Hypothalamus (tissue), 51 donors: ENCODE measurements around the gene GPR142.
"Not testable (repeated sequence)": the region's sequence is repeated elsewhere in the genome, so short reads cannot be mapped to it uniquely, and the experiment has no call there.

Source experiments
- DNase-seq, 51 donors: peaks; one replicate each; lab custom pipeline; 2025; lab: John Stamatoyannopoulos, UW

Gene GPR142

GRCh38 chr17:74390680-74391653 lies 23.7 kb downstream of the GPR142 start:
- no peak for DNase-seq

- DNase-seq, result no peak
Measured at GRCh38 chr17:74391771-74392170, 24.5 kb downstream of the GPR142 start.

GRCh38 chr17:74392848-74393247 lies 25.5 kb downstream of the GPR142 start:
- no peak for DNase-seq

GRCh38 chr17:74393346-74393942 lies 26.1 kb downstream of the GPR142 start:
- DNase-seq, result peak in 16 of 51 donors; percentile 8 to 59 (median 36)

- DNase-seq, result no peak
Measured at GRCh38 chr17:74394275-74394950, 27.1 kb downstream of the GPR142 start.

GRCh38 chr17:74394977-74395376 lies 27.7 kb downstream of the GPR142 start:
- DNase-seq, result no peak

GRCh38 chr17:74396567-74396966 lies 29.3 kb downstream of the GPR142 start:
- DNase-seq, result no peak

- no peak for DNase-seq
Measured at GRCh38 chr17:74402048-74402447, 34.7 kb downstream of the GPR142 start.

GRCh38 chr17:74403512-74404137 lies 36.3 kb downstream of the GPR142 start:
- DNase-seq, result no peak

GRCh38 chr17:74404218-74404617 lies 36.9 kb downstream of the GPR142 start:
- no peak for DNase-seq

- no peak for DNase-seq
Measured at GRCh38 chr17:74404789-74405188, 37.5 kb downstream of the GPR142 start.

GRCh38 chr17:74405311-74405710 lies 38.0 kb downstream of the GPR142 start:
- DNase-seq, result not testable (repeated sequence)

GRCh38 chr17:74407384-74407783 lies 40.1 kb downstream of the GPR142 start:
- no peak for DNase-seq

- DNase-seq, result no peak
Measured at GRCh38 chr17:74408262-74408661, 41.0 kb downstream of the GPR142 start.

- DNase-seq, result no peak
Measured at GRCh38 chr17:74408815-74409214, 41.5 kb downstream of the GPR142 start.

- DNase-seq, result no peak
Measured at GRCh38 chr17:74410001-74410443, 42.7 kb downstream of the GPR142 start.

- DNase-seq, result no peak
Measured at GRCh38 chr17:74412581-74412980, 45.3 kb downstream of the GPR142 start.

GRCh38 chr17:74413491-74413890 lies 46.2 kb downstream of the GPR142 start:
- DNase-seq, result no peak

- DNase-seq, result no peak
Measured at GRCh38 chr17:74414510-74414909, 47.2 kb downstream of the GPR142 start.

GRCh38 chr17:74415608-74416396 lies 48.5 kb downstream of the GPR142 start:
- DNase-seq, result no peak
